Right ventricle myocardium inferior (tissue), 1 donor: ENCODE data around the gene EMX2. TPM values are rescaled to one million over a fixed set of nuclear protein-coding genes. Genes with fewer than 3 reads are reported as not detected.

ENCODE experiments used
- ATAC-seq: fragments of 200-7000 bp; cut with Tn5 transposase; one replicate; pipeline ENCODE4 v1.9.1; 2020; ENCODE audit warnings: mild to moderate bottlenecking, moderate library complexity
- DNase-seq: peaks from one replicate; pipeline ENCODE4 v3.0.0; 2021; ENCODE audit errors: missing footprints
- intact Hi-C: fragments of 100-400 bp; cut with DNase I; formaldehyde crosslinking; loops from one replicate; pipeline ENCODE4 v1.11.0; 2022
- total RNA-seq: library from RNA; stranded (reverse); fragmentation: NEBNext Ultra II Directional; extraction: Animal tissue kit (Norgen Biotek cat#: 25700); gene quantifications from one replicate; pipeline ENCODE4 v1.2.1, GENCODE V29; 2021
- donor health status: DM: no; HTN: yes; CAD: no; lungs with severe emphysema.

The EMX2 gene
- total RNA-seq, 1 donor from 2014 or later = not detected

DNA sequence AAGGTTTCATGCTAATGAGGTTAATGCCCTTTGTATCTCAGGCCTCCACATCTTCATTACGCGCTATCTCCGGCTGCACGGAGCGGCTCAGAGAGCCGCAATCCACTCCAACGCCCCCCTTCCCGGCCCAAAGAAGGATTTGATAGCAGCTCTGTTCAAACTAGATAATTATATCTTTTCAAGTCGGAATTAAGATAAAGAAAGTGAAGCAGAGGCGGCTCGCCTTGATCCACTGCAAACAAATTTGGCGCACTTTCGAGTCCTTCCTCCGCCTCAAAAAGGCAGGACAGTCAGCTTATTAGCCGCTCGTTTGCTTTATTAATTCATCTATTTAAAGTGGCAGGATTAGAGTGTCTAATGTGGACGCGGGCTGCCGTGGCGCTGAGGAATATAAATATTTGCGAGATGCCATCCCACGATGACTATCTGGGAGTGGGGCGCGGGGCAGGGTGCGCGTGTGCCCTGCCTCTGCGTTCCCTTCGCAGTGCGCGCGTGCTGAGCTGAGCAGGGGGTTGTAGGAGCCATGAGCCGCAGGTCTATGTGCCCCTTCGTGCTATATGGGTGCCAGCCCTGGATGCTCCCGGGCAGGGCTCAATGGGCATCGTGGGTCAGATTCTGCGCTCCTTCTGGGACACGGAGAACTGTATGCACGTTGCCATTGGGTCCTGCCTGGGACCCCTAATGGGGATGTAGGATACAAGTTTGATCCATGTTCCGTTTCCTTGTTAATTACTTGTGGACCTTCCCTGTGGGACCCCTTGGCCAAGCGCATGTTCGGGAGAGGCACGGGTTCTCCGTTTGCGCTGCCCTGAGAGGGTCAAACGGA lies 9.0 kb downstream of the EMX2 start:
- ATAC-seq (no peak), DNase-seq (no peak)
- intact Hi-C loops = no loop called here

DNA sequence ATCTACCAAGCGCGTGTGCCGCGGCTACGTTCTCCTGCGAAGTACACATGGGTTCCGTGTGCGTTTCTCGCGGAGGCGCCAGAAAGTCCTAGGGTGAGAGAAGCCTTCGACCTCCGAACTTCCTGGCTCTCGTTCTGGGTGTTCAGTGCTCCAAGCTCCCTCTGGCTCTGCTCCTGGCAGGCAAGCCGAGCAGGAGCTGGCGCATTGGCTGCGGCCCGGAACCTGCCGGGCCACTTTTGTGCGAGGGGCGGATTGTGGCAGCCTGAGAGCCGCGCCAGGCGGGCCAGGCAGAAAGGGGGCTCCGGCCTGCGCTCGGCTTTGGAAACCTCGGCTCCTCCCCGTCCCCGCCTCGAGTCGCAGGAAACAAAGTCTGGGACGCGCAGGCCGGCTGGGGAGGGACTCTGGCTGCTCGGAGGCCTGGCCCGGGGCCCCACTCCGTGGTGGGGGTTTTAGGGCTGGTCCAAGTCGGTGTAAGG lies 9.6 kb downstream of the EMX2 start:
- intact Hi-C loops = no loop called here
- DNase-seq = peak; percentile 27
- no peak for ATAC-seq

DNA sequence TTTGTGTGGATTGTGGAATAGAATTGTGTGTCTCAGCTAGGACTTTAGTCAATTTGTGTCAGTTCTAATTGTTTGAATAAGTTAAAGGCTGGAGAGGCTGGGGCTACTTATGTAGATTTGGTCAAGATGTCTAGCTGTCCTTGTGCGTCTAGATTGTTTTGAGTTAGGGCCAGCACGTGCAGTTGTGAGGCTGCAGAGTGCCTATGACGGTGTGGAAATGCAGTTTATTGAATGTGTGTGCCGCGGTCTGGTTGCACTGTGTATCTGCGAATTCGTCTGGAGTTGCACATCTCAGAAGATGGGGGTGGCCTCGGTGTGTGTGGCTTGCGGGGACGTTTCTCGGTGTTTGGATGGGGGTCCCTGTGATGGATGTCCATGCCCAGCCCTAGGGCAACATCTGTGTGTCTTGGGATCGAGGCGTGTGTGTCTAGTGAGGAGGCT lies 10.2 kb downstream of the EMX2 start:
- intact Hi-C loops = no loop called here
- ATAC-seq = no peak
- DNase-seq = peak; percentile 0

- peak; percentile 64 for DNase-seq
- ATAC-seq = no peak
- intact Hi-C loops = no loop called here
Observed at GRCh38 chr10:117553142-117553814, 10.7 kb downstream of the EMX2 start.

DNA sequence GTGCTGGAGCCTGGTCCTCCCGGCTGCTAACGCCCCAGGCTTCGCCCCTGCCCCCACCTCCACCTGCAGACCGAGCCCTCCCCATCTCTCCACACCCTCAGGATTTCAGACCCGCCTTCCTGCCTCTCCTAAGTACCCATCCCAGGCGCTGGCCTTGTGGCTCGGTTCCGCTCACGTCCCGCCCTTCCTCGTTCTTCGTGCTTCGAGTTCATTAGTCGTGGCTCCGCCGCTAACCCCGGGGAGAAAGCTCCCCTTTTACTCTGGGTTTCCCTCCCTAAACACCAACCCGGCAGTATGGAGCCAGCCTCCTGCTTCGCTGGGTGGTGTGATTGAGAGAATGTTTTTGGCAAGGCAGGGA lies 11.2 kb downstream of the EMX2 start:
- no peak for ATAC-seq
- intact Hi-C loops = no loop called here

DNA sequence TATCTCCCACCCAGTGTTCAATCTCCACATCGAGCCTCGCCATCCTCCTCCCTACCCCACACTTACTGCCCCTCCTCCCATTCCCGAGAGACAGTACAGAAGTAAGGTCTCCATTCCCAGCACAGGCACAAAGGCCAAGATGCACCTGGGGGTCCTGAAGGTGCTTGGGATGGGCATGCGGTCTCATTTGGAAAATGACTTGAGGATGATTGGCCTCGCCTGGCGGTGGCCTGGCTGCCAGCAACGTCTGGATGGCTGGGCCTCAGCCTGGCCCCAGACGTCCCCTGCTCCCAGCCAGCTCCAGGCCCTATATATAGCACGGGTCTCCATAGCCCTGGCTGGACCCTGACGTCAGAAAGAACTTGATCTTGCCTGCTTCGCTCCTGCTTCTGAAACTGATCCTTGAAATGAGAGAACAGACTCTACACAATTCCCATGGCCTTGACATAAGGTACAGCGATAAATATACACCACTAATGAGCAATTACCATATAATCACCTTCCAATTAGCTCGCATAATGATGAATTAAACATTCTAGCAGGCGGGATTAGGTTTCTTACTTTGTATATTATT lies 11.8 kb downstream of the EMX2 start:
- intact Hi-C loops = no loop called here
- DNase-seq (peak; percentile 16), ATAC-seq (no peak)

More for the DNA sequence above, 11.2 kb downstream of the EMX2 start:
- DNase-seq = peak; percentile 21

DNA sequence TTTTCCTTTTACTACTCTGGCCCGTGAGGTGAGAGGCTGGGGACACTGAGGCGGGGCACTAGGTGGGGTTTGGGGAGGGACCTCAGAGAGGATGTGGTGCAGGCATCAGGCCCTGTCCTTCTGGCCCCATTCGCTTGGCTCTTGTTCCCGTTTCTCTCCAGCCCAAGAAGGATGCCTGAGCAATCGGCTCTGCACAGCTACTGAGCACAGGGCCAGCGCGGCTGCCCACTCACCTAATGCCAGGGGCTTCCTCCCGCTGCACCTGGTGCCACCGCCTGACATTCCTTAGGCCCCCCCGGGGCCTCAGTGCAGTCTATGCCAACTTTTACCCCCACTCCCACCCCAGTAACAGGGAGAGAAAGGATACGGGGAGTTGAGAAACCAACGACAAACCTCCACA lies 12.5 kb downstream of the EMX2 start:
- intact Hi-C loops = no loop called here
- DNase-seq (peak; percentile 60), ATAC-seq (no peak)

DNA sequence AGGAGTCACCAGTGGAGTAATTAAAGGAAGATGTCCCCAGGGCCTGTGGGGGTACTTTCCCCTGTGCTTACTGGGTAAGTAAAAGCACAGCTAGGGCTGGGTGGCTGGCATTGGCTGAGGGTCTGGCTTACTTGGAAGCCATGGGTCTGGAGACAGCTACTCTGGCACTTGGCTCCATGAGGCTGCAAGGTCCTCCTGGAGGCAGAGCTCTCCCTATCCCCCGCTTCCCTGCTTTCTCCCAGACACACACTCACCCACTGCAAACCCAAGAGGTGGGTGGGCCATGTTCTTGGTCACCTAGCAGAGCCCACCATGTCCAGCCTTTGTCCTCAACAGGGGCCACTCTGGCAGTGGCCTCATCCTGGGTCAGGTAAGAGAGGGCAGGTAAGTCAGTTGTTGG lies 13.3 kb downstream of the EMX2 start:
- DNase-seq = peak; percentile 13
- ATAC-seq = no peak
- intact Hi-C loops = no loop called here

- intact Hi-C loops = no loop called here
- ATAC-seq = no peak
- no peak for DNase-seq
Observed at GRCh38 chr10:117556356-117556755, 13.8 kb downstream of the EMX2 start.

DNA sequence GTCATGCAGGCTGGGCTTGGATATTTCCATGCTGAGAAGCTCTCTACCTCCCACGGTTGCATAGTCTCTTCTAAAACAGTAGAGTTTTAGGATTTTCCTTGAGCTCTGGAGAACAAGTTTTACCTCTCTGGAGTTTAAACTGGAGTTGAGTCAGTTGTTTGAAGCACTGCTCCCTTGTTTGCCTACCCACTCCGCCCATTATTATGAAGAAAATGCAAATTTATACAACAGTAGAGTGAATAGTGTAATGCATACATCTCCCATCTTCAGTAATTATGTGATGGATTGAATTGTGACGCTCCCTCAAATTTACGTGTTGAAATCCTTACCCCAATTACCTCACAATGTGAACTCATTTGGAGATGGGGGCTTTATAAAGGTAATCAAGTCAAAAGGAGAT lies 17.2 kb downstream of the EMX2 start:
- ATAC-seq = no peak
- intact Hi-C loops = no loop called here
- no peak for DNase-seq

GRCh38 chr10:117560942-117561341 lies 18.4 kb downstream of the EMX2 start:
- intact Hi-C loops = no loop called here
- DNase-seq (no peak), ATAC-seq (no peak)

DNA sequence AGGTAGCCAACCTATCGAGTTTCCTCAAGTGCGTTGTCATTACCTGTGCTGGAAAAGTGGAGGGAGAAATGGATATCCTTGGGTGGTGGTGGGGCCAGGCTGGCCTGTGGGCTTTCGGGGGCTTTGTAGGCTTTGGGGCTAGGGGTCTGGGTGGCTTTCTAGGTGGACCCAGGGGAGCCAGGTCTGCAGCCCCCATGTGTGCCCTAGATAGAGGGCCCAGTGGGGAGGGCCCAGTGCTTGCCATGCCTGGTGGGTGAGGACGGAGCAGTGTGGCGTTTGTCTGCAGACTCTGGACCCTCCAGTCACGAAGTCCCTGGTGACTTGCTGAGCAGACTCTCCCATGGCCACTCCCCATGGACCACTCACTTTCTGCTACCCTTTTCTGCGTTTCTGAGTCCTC lies 19.7 kb downstream of the EMX2 start:
- DNase-seq (no peak), ATAC-seq (no peak)
- intact Hi-C loops = no loop called here

DNA sequence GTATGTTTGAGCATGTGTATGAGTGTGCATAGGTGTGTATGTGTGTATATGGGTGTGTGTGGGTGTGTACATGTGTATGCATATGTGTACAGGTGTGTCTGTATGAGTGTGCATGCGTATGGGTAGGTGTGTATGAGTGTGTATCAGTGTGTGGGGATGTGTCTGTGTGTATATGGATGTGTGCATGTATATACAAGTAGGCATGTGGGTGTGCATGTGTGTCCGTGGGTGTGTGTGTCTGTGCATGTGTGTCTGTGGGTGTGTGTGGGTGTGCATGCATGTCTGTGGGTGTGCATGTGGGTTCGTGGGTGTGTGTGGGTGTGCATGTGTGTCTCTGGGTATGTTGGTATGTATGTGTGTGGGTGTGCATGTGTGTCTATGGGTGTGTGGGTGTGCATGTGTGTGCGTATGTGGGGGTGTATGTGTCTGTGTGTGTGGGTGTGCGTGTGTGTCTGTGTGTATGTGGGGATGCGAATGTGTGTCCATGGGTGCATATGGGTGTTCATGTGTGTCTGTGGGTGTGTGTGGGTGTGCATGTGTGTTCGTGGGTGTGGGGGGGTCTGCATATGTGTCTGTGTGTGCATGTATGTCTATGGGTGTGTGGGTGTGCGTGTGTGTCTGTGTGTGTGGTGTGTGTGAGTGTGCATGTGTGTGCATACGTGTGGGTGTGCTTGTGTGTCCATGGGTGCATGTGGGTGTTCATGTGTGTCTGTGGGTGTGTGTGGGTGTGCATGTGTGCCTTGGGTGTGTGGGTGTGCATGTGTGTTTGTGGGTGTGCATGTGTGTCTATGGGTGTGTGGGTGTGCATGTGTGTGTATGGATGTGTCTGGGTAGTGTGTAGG lies 20.6 kb downstream of the EMX2 start:
- intact Hi-C loops = no loop called here

DNA sequence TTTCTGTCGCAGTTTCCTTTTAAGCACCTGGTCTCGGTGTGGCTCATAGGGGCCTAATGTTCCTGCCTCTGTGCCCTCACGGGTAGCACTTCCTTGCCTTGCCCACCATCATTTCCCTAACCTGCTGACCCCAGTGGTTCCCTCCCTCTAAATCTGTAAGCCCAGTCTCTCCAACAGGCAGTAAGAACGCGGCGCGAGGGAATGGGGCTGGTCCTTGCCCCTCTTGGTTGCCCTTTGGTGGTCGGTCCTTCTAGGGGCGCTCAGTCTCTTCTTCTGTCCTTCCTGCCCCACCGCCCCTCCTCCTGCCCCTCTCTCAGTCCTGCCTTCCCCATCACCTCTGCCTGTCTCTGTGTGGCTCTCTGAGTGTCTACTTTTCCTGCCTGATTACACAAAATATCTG lies 21.2 kb downstream of the EMX2 start:
- ATAC-seq (no peak), DNase-seq (no peak)
- intact Hi-C loops = no loop called here

More for the DNA sequence above, 20.6 kb downstream of the EMX2 start:
- DNase-seq (no peak), ATAC-seq (no peak)

DNA sequence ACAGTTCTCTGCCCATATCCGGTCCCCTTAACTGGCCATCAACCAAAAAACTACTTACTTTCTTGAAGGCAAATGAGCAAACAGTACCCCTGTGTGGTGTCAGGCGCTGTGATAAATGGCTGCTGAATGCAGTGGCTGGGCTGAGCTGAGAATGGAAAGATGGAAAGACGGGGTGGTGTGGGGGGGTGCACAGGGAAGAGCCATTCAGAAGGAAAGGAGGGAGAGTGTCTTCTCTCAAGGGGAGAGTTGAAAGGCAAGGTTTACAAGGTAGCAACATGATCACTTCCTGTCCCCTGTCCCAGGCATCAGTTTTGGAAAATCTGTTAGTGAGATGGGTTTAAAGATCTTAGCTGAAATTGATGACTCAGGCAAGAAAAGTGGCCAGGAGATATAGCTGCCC lies 22.5 kb downstream of the EMX2 start:
- intact Hi-C loops = no loop called here

GRCh38 chr10:117568334-117568733 lies 25.8 kb downstream of the EMX2 start:
- DNase-seq (no peak), ATAC-seq (no peak)
- intact Hi-C loops = no loop called here

More for the DNA sequence above, 22.5 kb downstream of the EMX2 start:
- no peak for DNase-seq
- no peak for ATAC-seq

DNA sequence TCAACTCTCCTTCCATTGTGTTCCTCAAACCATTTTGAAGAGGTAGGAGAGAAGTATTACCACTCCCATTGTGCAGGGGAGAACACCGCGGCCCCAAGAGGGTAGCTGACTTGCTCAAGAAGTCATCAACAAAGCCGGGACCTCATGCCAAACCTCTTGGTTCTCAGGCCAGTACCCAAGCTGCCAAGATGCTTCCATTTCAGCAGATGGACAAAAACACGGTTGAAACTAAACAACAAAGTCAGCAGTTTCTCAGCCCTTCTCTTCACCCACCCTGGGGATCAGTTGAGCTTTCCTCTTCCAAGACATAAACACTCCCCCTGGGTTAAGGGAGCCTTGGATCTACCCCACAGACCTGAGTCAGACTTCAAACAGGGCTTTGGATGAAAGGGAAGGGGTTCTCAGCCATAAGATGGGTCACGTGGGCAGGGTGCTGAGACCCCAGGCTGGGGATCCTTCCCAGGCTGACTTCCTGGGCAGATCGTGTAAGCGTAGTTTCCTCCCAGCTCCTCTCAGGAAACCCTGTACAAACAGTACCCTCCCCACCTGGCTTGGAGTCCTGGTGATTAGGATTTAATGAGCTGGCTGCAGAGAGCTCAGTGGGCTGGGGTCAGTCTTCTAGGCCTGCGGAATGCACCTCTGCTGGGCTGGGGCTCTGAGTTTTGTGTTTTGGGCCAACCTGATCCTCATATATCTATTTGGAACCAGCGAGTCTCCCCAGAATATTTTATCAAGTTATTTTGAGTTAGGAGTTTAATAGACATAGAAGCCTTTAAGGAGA lies 27.3 kb downstream of the EMX2 start:
- intact Hi-C loops = no loop called here
- ATAC-seq (no peak), DNase-seq (no peak)

DNA sequence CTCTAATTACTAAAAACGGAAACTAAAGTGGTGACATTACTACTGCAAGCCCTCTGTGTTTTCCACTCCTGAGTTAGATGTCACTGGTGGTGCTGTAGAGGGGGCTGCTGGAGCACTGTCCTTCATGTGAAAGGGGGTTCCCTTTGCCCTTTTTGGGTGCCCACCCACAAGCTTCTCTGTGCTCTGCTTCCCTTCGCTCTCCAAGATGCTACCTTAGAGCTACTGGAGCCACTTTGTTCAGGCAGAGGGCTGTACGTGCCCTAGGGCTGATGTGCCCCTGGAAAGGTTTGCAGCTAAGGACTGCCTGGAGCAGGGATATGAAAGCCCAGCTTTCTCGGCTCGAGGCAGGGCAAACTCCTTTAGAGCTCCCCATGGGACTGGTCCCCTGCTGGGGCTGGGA lies 28.3 kb downstream of the EMX2 start:
- intact Hi-C loops = no loop called here
- no peak for ATAC-seq
- no peak for DNase-seq
